HG03558 (cell line): ENCODE measurements around the gene TRAF7.
"Not testable (repeated sequence)": the region's sequence is repeated elsewhere in the genome, so short reads cannot be mapped to it uniquely, and the experiment has no call there.

ENCODE experiments used
- ATAC-seq: cut with Tn5 transposase; IDR thresholded peaks from one replicate; pipeline ENCODE4 v1.9.1; 2021; ENCODE audit warnings: moderate number of reproducible peaks; ENCODE audit not compliant: unreplicated experiment; ENCODE audit errors: extremely low read depth

TRAF7 gene

DNA sequence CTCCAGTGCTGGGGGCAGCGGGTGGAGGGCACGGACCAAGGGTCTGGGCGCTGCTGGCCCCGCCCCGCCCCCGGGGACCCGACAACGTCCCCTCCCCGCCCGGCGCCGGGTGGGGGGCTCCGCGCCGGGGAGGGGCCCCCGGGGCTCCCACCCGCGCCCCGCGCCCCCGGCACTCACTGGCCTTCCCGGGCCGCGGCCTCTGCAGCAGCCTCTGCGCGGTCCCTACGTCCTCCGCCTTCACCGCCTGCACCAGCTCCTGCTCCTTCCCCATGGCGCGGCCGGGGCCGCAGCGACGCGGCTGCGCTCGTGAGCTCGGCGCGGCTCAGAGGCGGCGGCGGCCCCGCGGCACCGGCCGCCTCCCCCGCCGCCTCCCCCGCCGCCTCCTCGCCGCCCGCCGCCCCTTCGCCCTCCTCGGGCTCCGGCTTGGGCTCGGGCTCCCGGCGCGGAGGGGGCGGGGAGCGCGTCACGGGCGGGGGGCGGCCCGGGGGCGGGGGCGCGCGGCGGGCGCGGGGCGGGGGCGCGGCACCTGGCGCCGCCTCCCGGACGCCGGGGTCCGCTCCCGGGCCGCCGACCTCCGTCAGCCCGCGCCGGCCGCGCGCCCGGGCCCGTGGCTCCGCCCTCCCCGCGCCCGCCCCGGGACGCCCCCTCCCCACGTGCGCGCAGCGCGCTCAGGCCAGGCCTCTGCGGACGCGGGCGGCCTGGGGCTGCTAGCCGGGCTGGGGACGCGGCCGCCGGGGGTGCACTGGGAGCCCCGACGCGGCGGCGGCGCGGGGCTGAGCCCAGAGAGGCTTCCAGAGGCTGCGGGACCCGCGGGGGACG is 40.8 kb downstream of the TRAF7 start, which contains the start of gene CASKIN1:
CASKIN1 (minus strand) TSS at position 444 of the 819 bp plus-strand sequence; CDS start at position 271, 173 bp downstream.
- no peak for ATAC-seq

DNA sequence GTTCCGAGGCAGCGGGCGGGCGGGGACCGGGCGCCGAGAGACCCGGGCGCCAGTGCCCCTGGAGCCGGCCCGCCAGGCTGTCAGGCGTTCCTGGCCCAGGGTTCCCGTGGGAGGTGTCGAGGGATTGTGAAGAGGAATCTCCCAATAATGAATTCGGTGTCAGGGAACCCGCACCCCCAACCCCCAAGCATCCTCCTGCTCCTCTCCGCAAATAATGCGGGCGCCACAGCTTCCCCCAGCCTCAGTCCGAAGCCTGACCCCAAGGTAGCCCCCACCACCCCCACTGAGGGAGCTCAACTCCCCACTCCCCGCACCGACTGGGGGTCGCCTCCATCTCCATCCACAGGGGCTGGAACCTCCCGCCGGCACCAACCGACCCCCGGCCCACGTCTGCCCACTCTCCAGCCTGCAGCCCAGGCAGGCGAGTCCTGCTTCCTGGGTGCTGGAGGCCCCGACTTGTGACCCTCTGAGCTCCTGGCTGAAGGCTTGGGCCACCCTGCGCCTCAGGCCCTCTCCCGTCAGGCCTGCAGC is 41.5 kb downstream of the TRAF7 start:
- no peak for ATAC-seq

DNA sequence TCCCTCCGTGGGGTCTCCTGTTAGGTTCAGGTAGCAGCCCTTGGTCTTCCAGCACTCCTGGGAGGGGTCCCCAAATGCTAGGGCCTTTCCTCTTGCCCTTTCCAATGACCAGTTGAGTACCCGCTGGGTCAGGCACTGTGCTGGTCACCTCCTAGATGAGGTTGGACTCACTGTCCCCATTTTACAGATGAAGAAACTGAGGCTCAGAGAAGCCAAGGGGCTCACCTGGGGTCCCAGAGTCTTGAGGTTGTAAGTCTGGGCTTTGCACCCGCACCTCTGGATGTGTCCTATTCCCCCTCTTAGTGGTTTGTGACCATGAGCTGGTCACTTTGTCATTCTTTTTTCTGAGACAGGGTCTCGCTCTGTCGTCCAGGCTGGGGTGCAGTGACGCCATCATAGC is 42.2 kb downstream of the TRAF7 start:
- ATAC-seq = no peak

DNA sequence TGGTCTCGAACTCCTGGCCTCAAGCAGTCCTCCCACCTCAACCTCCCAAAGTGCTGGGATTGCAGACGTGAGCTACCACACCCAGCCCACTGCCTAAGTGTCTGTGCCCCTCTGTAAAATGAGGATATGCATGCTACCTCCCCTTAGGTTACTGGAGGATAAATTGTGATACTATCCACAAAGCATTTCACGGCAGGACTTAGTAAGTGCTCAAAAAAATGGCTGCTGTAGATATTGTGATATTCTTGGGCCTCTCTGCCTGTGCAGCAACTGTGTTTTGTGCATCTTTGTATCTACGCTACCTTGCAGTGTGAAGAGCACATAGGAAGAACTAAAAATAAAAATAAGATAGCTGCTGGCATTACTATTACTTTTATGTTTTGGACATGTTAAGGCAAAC is 42.7 kb downstream of the TRAF7 start:
- ATAC-seq = no peak

DNA sequence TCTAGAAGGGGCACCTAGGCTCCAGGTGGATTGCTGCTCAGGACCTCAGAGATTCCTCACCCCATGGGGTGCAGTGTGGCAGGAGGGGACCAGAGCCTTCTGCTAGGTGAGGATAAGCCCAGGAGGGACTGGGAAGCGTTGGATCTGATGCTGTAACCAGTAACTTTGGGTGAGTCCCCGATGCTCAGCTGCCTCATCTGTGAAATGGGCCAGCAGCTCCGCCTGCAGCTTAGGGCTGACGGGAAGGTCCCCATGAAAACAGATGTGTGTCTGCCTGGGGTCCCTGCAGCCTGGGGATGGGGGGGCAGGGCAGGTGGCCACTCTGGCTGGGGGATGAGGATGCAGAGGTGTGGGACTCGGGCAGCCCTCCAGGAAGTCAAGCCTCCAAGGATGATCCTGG is 43.5 kb downstream of the TRAF7 start:
- no peak for ATAC-seq

DNA sequence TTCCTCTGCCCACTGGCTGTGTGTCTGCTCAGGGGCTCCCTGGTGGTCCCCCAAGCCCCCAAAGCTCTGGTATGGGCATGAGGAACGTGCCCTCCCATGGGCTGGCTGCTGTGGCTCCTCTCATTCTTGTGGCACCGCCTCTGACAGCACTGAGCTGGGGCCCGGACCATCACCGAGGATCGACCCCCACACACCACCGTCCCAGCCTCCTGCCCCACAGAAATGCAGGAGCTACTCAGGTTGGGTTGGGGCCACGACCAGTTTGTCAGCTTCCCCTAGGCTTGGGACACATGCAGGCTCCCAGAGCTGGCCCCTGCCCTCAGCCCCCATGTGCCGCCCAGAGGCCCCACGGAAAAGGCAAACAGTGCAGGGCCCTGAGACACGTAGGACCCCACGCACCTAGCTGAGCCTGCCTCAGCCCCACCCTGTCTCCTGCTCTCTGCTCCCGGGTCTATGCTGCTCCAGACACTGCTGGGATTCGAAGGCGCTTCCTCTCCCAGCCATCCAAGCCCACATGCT is 44.1 kb downstream of the TRAF7 start:
- ATAC-seq = no peak

DNA sequence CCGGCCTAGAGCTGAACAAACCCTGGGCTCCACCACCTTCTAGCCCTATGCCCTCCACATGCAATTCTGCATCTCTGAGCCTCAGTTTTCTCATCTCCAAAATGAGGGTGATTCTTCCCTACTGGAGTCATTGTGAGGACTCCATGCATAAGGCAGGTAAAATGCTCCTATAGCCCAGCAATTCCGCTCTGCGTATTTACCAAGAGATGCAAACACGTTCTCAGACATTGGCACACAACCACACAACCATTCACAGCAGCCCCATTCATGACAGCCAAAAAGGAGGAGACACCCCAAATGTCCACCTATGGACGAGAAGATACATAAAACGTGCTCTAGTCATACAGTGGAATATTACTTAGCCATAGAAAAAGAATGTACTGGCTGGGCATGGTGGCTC is 44.7 kb downstream of the TRAF7 start:
- no peak for ATAC-seq

DNA sequence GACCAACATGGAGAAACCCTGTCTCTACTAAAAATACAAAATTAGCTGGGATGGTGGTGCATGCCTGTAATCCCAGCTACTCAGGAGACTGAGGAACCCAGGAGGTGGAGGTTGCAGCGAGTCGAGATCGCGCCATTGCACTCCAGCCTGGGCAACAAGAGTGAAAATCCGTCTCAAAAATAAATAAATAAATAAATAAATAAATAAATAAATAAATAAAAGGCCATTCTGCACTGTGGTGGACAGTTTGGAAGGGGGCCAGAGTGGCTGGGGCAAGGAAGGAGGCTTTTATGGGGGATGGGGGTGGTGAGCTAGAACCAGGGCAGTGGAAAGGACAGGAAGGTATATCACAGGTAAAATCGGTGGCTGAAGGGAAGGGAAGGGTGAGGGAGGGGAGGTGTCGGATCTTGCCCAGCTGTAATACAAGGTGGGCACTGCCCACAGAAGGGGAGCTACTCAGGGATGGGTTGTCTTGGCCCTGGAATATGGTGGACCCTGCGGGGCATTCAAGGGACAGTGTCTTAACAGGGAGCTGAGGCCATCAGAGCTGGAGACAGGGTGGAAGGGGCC is 47.6 kb downstream of the TRAF7 start:
- not testable (repeated sequence) for ATAC-seq

DNA sequence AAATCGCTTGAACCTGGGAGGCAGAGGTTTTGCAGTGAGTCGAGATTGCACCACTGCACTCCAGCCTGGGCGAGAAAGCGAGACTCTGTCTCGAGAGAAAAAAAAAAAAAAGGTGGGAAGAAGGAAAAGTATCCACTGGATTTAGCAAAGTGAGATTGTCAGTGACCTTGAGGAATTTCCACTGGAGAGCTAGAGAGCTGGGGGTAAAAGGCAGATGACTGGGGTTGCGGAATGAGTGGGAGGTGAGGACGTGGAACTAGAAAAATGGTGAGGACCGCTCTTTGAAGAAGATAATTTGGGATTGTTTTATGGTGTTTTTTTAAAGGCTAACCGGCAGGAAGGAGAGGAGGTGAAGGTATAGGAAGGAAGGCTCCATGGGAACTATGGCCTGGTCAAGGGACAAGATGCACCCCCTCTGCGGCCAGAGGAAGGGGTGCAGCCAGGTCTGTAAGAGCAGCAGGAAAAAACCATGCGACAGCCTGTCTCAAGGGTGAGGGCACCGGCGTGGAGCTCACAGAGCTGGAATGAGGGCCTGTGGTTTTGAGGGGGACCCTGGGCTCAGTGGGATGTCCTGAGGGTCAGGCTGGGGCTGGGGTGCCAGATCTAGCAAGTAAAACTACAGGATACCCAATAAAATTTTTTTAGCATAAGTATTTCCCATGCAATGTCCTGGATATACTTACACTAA is 49.0 kb downstream of the TRAF7 start:
- ATAC-seq = no peak

DNA sequence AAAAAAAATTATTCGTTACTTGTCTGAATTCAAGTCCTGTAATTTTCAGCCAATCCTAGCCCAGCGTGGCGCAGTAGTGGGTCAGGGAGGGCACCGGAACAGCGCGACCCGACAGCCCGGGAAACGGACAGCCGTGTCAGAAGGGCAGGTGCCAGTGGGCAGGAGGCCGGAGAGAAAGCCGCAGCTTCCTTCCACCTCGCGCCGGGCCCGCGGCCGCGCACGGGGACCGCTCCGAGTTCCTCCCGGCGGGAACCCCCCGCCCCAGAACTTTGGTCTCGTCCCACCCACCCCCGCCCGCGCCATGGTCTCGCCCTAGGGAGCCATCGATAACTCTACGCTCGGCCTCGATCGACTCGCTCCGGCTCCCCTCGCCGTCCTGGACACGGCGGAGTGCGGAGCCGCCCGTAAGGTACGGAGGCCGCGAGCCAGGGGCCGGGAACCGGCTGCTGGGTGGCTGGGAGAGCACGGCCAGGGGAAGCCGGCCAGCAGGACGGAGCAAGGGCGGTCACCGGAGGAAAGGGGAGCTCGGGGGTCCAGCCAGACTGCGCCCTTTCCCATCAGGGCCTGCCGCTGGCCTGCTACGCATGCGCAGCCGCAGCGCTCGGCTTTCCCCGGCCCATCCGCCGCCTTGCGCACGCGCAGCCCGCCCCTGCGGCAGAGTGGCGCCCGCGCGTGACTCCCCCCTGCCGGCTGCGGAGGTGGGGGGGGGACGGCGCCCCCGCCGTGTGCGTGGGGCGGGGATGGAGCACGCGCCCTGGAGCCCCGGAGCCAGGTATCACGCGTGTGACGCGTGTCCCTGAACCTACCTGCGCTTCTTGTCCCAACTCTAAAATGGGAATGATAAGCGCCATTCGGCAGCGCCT is 49.8 kb downstream of the TRAF7 start, which contains the start of gene MLST8:
MLST8 (plus strand) TSS at position 351 of the 863 bp plus-strand sequence. CDS start 632 bp downstream, outside the sequence.
- no peak for ATAC-seq

DNA sequence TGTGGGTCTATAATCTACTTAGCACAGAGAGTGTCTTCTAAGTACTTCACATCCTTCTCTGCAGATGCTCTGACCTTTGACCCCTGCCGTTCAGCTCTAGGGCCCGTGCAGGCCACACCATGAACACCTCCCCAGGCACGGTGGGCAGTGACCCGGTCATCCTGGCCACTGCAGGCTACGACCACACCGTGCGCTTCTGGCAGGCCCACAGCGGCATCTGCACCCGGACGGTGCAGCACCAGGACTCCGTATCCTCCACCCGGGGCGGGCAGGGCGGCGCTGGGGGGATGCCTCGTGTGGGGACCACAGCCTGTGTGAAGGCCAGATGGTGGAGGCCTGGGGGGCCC is 50.4 kb downstream of the TRAF7 start:
- ATAC-seq = no peak

DNA sequence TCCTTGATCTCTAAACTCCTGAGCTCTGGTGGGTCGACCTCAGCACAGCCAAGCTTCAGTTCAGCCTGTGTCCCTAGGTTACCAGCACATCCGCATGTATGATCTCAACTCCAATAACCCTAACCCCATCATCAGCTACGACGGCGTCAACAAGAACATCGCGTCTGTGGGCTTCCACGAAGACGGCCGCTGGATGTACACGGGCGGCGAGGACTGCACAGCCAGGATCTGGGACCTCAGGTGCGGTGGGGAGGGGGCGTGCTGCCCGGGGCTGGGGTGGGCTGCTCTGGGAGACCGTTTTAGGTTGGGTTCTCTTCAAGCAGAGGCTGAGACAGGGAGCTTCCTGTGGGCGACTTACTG is 50.8 kb downstream of the TRAF7 start:
- ATAC-seq = no peak

DNA sequence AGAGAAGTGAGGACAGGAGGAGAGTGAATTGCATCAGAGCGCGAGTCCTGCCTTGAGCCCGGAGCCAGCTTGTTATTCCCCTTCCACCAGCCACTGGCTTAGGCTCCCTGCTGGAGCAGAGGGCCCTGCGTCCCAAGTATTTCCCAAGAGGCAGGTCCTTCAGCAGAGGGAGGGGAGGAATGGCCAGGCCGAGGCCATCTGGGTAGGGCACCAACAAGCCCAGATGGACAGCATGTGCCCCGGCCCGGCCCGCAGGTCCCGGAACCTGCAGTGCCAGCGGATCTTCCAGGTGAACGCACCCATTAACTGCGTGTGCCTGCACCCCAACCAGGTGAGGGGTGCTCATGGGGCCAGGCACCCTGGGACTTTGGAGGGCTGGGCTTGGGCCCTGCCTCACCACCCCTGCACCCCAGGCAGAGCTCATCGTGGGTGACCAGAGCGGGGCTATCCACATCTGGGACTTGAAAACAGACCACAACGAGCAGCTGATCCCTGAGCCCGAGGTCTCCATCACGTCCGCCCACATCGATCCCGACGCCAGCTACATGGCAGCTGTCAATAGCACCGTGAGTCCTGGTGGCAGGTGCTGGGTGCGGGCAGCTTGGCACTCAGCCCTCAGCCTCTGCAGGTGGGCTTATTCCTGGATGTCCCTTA is 51.3 kb downstream of the TRAF7 start:
- ATAC-seq = no peak

DNA sequence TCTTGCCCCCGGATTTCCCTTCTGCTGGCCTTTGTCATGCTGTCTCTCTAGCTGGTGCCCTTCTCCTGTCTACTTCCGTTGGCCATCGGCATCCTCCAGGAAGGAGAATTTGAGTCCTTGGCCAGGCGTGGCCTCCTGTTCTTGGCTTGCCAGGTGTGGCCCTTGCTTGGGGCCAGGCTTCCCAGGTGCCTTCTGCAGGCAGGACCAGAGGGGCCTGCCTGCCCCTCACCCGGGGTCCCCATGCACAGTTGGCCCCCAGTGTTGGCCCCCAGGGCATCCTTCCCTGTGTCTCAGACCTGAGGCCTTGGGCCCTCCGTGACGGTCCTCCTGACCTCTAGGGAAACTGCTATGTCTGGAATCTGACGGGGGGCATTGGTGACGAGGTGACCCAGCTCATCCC is 52.3 kb downstream of the TRAF7 start:
- ATAC-seq = no peak

DNA sequence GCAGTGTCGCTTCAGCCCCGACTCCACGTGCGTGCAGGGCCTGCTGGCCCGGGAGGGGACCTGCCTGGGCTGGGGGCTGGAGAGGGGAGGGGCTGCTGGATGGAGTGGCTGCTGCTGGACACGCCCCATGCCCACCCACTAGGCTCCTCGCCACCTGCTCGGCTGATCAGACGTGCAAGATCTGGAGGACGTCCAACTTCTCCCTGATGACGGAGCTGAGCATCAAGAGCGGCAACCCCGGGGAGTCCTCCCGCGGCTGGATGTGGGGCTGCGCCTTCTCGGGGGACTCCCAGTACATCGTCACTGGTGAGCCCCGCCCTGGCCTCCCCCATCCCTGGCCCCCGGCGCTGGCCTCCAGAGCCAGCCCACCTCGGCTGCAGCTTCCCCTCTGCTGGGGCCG is 52.7 kb downstream of the TRAF7 start:
- no peak for ATAC-seq

DNA sequence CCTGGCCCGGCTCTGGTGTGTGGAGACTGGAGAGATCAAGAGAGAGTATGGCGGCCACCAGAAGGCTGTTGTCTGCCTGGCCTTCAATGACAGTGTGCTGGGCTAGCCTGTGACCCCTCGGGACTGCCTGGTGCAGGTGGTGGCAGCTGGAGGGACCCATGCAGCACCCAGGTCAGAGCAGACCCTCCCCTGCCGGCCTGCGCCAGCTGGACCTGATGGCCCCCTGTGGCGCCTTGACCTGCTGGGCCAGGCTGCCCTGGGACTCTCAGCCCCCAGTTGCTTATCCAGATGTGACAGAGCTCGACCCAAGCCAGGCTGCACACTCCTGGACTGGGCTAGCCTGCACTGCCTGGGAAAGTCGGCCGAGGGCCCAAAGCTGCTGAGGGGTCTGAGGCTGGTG is 53.2 kb downstream of the TRAF7 start:
- no peak for ATAC-seq

DNA sequence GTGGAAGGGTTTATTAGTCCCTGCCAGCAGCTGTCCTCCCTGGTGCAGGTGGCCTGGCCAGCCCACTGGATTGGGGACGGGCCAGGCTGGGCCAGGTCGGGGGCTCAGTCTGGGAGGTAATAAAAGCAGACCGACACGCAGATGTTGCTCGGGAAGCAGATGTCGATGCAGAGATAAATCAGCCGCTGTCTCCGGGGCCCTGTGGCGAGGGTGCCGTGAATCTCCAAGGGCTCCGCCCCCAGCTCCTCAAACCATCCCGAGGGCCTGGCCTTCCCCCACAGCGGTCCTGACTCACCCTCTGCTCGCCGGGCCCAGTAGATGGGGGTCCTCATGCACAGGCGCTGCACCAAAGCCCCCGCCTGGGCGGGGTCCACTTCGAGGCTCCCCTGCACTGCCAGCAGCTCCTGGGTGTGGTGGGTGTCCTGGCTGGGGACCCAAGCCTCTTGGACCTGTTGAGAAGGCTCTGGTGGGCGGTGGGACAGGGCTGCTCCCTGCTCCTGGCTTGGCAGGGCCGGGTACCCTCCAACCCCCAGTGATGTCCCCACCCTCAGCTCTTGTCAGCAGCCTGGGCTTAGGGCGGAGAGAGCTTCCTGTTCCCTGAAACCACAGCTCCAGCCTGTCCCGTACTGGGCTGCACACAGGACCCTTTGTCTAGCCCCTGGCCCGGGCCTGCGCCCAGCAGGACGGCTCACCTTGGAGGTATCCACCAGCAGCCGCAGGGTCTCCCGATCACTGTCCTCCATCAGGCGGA is 53.9 kb downstream of the TRAF7 start:
- no peak for ATAC-seq

DNA sequence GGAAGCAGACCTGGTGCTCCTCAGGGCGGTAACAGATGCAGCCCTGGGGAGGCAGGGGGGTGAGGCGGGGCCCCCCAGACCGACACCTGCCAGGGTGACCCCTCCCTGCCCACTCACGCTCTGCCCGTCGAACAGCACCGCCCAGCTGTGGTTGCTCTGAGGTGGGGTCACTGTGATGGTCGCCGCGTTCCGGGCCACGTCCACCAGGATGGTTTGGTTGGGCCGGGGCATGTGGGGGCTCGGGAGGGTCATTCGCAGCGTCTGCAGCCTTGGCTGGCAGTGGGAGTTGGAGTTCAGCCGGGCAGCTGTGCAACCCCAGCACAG is 54.4 kb downstream of the TRAF7 start:
- no peak for ATAC-seq
